NAMALWA (cell line): ENCODE data around the gene TRIM9.

Source experiments
- DNase-seq: peaks from one replicate; pipeline ENCODE4 v3.0.0-alpha.2; 2015; ENCODE audit warnings: low spot score

Gene TRIM9

DNA sequence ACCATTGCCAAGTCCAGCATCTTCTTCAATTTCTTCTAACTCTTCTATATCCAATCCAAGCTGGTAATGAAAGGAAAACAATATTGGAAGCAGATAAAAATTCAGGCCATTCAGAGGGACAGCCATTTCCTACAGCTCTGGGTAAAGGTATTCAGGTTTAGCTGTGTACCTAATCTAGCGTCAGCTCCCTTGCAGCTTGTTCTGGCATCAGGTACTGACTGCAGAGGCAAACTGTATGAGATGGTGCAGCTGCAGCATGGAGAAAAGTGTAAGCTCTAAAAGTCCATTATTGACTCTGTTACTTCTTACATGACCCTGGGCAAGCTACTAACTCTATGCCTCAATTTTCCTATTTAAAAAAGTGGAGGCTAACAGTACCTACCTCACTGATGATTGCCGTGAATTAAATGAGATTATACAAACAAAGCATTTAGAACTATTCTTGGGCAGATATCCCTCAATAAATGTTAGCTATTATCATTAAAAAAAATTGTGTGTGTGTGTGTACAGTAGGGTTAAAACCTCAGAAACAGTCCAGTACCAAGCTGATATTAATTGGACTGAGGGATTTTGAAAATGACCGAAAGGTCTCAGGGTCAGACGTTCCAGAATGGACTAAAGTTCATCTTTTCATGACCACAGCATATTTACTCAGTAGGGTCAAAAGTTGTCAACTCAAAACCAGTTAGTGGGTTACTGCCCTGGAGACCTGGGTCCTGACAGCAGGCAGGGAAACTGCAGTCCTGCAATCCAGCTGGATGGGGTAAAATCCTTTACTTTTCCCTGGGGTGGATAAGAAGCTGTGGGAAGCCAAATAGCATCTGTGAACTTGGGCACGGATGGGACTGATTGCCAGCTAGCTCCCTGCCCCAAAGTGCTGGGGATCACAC is 159.5 kb downstream of the TRIM9 start:
- DNase-seq, result no peak

- DNase-seq, result no peak
Measured at GRCh38 chr14:50932592-50933495, 162.1 kb downstream of the TRIM9 start.

- no peak for DNase-seq
Measured at GRCh38 chr14:50932156-50932555, 162.7 kb downstream of the TRIM9 start.

- DNase-seq, result no peak
Measured at GRCh38 chr14:50931559-50931958, 163.3 kb downstream of the TRIM9 start.

GRCh38 chr14:50929506-50929905 is 165.4 kb downstream of the TRIM9 start:
- DNase-seq, result no peak

- DNase-seq, result no peak
Measured at GRCh38 chr14:50928002-50928635, 166.8 kb downstream of the TRIM9 start.

- no peak for DNase-seq
Measured at GRCh38 chr14:50926851-50927386, 168.0 kb downstream of the TRIM9 start.
